Measurements from ENCODE around the gene PSMA2. TPM values are rescaled to one million over a fixed set of nuclear protein-coding genes. Genes with fewer than 3 reads are reported as not detected.

PSMA2 gene
- polyA plus RNA-seq, 1 donor (not counting 4 experiments of a cell fraction or from before 2014, with no cell fraction given): 251 TPM

DNA sequence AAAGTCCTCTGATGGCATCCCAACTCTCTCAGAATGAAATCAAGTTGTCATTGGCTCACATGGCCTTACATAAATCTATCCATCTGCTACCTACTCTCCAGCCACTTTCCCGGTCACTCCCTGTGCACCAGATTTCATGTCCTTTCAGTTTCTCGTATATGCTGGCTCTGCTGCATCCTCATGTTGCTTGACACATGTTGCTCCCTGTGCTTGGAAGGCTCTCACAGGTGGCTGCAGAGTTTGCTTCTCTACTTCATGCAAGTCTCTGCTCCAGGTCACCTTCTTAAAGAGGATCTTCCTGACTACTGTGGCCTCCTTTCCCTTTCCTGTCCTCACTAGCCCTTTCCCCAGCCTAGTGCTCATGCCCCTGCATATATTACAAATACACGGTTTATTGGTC, 48.5 kb upstream of the PSMA2 start:
- no peaks in the 10 kb centered on the region for H3K4me1 ChIP-seq (ENCODE audit: control insufficient read depth, extremely low read depth, insufficient read depth, low read length)
- no peaks in the 10 kb centered on the region for H4K20me1 ChIP-seq (ENCODE audit: control insufficient read depth, extremely low read depth, insufficient read depth, low read length)
- no peak overlapping the region for H3K27ac ChIP-seq (ENCODE audit: control insufficient read depth, insufficient read depth, low read length)
- H3K9me3 ChIP-seq (ENCODE audit: control insufficient read depth, low read depth, low read length): no peaks in the 10 kb centered on the region
- FAIRE-seq (no peak), DNase-seq (ENCODE audit: low read depth, low spot score) (no peak)
- H3K4me3 ChIP-seq (ENCODE audit: control insufficient read depth in 2 of 3, extremely low read depth in 1 of 3, insufficient read depth in 2 of 3, low read depth in 1 of 3, low read length in 3 of 3): no peak overlapping the region
- H2AFZ ChIP-seq (ENCODE audit: control insufficient read depth, low read length): no peak overlapping the region
- dilution Hi-C loops (cut with MboI; ENCODE audit: extremely low pct_ligation_motif_present, low sequenced_read_pairs): no loop called here
- no peaks in the 10 kb centered on the region for H3K79me2 ChIP-seq (ENCODE audit: control insufficient read depth, insufficient read depth, low read length)
- no peaks in the 10 kb centered on the region for H3K36me3 ChIP-seq (ENCODE audit: control insufficient read depth in 2 of 2, extremely low read depth in 1 of 2, insufficient read depth in 2 of 2, low read length in 2 of 2)
- no peak for TF ChIP-seq EZH2 (IDR thresholded peaks at IDR 0.05; ENCODE audit: low read length)
- no peak for TF ChIP-seq CTCF (optimal IDR thresholded peaks at IDR 0.05 in 1 of 3, IDR thresholded peaks at IDR 0.05 in 1 of 3, conservative IDR thresholded peaks at IDR 0.05 in 1 of 3; ENCODE audit: extremely low read depth in 1 of 3, insufficient read depth in 2 of 3, low read length in 3 of 3)
- H3K9ac ChIP-seq (ENCODE audit: control insufficient read depth, extremely low read depth, insufficient read depth, low read length): no peak overlapping the region
- H3K27me3 ChIP-seq (ENCODE audit: control insufficient read depth, extremely low read depth, insufficient read depth, low read length): peaks cover 8% of the 10 kb centered on the region
- no peak overlapping the region for H3K4me2 ChIP-seq (ENCODE audit: control insufficient read depth, extremely low read depth, insufficient read depth, low read depth, low read length)
- H3K9me1 ChIP-seq (ENCODE audit: control insufficient read depth, extremely low read depth, insufficient read depth, low read length): no peaks in the 10 kb centered on the region

- Histone ChIP-seq H3K9ac (ENCODE audit: control insufficient read depth, extremely low read depth, insufficient read depth, low read length) (no peak overlapping the region), H3K36me3 (ENCODE audit: control insufficient read depth in 2 of 2, extremely low read depth in 1 of 2, insufficient read depth in 2 of 2, low read length in 2 of 2) (no peaks in the 10 kb centered on the region), H3K4me3 (ENCODE audit: control insufficient read depth in 2 of 3, extremely low read depth in 1 of 3, insufficient read depth in 2 of 3, low read depth in 1 of 3, low read length in 3 of 3) (no peak overlapping the region), H4K20me1 (ENCODE audit: control insufficient read depth, extremely low read depth, insufficient read depth, low read length) (no peaks in the 10 kb centered on the region), H3K4me2 (ENCODE audit: control insufficient read depth, extremely low read depth, insufficient read depth, low read depth, low read length) (no peak overlapping the region), H3K27ac (ENCODE audit: control insufficient read depth, insufficient read depth, low read length) (no peak overlapping the region), H3K4me1 (ENCODE audit: control insufficient read depth, extremely low read depth, insufficient read depth, low read length) (no peaks in the 10 kb centered on the region), H3K79me2 (ENCODE audit: control insufficient read depth, insufficient read depth, low read length) (no peaks in the 10 kb centered on the region), H3K9me1 (ENCODE audit: control insufficient read depth, extremely low read depth, insufficient read depth, low read length) (no peaks in the 10 kb centered on the region), H2AFZ (ENCODE audit: control insufficient read depth, low read length) (no peak overlapping the region), H3K27me3 (ENCODE audit: control insufficient read depth, extremely low read depth, insufficient read depth, low read length) (peaks cover 9% of the 10 kb centered on the region), H3K9me3 (ENCODE audit: control insufficient read depth, low read depth, low read length) (no peaks in the 10 kb centered on the region)
- TF ChIP-seq CTCF (optimal IDR thresholded peaks at IDR 0.05 in 1 of 3, IDR thresholded peaks at IDR 0.05 in 1 of 3, conservative IDR thresholded peaks at IDR 0.05 in 1 of 3; ENCODE audit: extremely low read depth in 1 of 3, insufficient read depth in 2 of 3, low read length in 3 of 3) (no peak), EZH2 (IDR thresholded peaks at IDR 0.05; ENCODE audit: low read length) (no peak)
- dilution Hi-C loops (cut with MboI; ENCODE audit: extremely low pct_ligation_motif_present, low sequenced_read_pairs): no loop called here
- DNase-seq (ENCODE audit: low read depth, low spot score) (no peak), FAIRE-seq (no peak)
Observed at GRCh38 chr7:42980084-42980483, 48.1 kb upstream of the PSMA2 start.
